HG02981 (cell line): ENCODE measurements around the gene CRX.
"Not testable (repeated sequence)": the region's sequence is repeated elsewhere in the genome, so short reads cannot be mapped to it uniquely, and the experiment has no call there.

Source experiments
- ATAC-seq: cut with Tn5 transposase; IDR thresholded peaks from one replicate; pipeline ENCODE4 v1.9.1; 2021; ENCODE audit warnings: mild to moderate bottlenecking, moderate library complexity; ENCODE audit not compliant: unreplicated experiment

CRX gene

DNA sequence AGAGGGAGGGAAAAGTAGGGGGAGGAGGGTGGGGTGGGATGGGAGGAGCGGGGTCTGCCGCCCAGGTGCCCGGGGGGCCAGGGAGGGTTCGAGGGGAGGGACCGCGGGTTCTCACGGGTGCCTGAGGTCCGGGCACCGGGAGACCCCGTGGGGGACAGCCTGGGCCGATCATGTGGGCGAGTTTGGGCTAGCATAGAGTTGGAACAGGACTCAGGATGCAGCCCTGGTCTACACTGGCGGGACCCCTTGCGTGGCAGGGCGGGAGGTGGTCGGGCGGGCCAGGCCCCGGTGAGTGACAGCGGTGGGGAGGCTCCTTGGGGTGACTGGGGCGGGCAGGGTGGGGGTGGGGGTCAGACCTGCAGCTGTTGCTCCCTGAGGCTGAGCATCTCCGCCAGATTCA, 18.6 kb upstream of the CRX start:
- not testable (repeated sequence) for ATAC-seq

- not testable (repeated sequence) for ATAC-seq
Observed at GRCh38 chr19:47803671-47804070, 18.1 kb upstream of the CRX start.

- not testable (repeated sequence) for ATAC-seq
Observed at GRCh38 chr19:47804451-47804850, 17.3 kb upstream of the CRX start, which contains the start of gene TPRX1. Gene TPRX1, minus strand, starts transcription at chr19:47804551. Its CDS starts 12 bp downstream, at chr19:47804539.

DNA sequence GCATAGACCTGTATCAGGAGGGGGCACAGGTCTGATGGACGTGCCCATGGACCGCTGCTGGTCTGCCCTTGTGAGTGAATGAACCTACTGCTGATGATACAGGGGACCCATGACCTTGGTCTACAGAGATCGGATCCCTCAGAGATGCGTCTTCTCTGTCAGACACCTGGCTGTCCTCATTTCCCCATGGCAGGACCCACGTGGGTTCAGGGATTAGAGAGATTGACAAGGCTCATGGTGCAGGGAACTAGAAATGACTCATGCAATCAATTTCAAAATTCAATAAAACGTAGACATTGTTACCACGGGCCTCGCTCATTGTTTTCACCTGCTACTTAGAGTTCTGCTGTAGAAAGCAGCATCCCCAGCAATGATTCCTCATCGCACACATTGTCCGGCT, 16.4 kb upstream of the CRX start:
- ATAC-seq = no peak

- ATAC-seq = no peak
Observed at GRCh38 chr19:47806435-47806834, 15.3 kb upstream of the CRX start.

- no peak for ATAC-seq
Observed at GRCh38 chr19:47813304-47813994, 8.3 kb upstream of the CRX start.

- no peak for ATAC-seq
Observed at GRCh38 chr19:47813995-47814328, 7.8 kb upstream of the CRX start.

GRCh38 chr19:47816270-47816669, 5.5 kb upstream of the CRX start:
- not testable (repeated sequence) for ATAC-seq

- ATAC-seq = not testable (repeated sequence)
Observed at GRCh38 chr19:47818221-47818620, 3.5 kb upstream of the CRX start.

GRCh38 chr19:47819858-47820257, 1.9 kb upstream of the CRX start:
- ATAC-seq = no peak

DNA sequence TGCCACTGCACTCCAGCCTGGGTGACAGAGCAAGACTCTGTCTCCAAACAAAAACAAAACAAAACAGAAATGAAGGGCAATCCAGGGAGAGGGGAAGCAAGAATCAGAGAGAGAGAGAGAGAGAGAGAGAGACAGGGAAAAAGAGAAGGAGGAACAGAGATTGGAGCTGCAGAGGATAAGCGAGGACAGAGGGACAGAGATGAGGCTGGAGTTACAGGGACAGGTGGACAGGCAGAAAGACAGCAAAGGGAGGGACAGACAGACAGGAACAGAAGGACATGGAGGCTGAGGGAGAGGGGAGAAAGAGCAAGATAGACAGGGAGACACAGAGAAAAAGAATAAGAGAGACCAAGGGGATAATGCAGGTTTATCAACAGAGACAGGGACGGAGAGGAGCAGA, 1.3 kb upstream of the CRX start:
- no peak for ATAC-seq

DNA sequence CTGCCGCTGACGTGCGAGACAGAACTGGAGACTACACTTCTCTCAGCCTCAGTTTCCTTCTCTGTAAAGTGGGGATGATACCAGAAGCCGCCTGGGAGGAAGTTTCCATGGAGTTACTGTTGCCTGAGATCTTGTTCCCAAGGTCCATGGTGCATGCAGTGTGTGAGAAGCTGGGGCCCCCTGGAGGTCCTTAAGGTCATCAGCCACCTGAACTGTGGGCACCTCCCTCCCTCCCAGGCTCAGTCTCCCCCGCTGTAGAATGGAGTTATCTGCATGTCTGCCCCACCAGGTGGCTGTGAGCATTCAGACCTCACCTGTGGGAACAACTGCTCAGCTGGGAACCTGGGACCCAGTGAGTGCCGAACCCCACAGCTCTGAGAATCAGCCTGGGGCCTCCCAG, 2.7 kb downstream of the CRX start:
- no peak for ATAC-seq

DNA sequence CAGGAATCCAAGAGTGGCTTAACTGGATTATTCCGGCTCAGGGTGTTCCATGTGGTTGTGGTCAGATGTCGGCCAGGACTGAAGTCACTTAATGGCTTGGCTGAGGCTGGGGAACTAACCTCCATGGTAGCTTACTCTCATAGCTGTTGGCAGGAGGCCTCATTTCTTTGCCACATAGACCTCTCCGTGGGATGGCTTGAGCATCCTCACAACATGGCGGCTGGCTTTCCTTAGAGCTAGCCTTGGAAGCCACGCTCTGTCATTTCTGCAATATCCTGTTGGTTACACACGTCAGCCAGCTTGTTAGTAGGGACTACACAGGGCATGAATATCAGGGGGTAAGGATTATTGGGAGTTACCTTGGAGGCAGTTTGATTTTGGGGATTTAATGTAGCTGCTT, 5.1 kb downstream of the CRX start:
- no peak for ATAC-seq

DNA sequence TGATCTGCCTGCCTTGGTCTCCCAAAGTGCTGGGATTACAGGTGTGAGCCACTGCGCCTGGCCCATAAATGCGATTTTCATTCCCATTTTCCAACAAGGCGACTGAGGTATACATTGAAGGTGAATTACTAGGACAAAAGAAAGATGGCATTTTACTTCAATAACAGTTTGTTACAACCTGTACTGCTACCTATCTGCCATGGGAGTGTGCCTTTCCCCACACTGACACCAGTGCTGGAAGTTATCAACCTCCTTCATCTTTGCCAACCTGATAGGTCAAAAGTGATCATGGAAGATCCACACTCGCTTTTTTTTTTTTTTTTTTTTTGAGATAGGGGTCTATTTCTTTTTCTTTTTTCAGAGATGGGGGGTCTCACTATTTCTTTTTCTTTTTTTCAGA, 11.0 kb downstream of the CRX start:
- no peak for ATAC-seq

DNA sequence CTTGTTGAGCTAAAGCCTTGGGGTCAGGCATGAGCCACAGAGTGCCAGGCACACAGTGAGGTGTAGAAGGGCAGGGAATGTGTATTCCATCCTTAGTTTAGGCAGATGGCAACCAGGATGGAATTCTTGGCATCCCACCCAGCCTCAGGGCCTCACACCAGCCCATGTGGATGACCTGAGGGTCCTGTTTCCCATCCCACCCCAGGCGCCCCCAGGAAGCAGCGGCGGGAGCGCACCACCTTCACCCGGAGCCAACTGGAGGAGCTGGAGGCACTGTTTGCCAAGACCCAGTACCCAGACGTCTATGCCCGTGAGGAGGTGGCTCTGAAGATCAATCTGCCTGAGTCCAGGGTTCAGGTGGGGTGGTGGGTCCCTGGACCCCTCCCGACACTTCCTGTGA, 14.3 kb downstream of the CRX start:
- no peak for ATAC-seq

- ATAC-seq = no peak
Observed at GRCh38 chr19:47839411-47839810, 17.7 kb downstream of the CRX start.

- no peak for ATAC-seq
Observed at GRCh38 chr19:47839913-47840312, 18.2 kb downstream of the CRX start.

DNA sequence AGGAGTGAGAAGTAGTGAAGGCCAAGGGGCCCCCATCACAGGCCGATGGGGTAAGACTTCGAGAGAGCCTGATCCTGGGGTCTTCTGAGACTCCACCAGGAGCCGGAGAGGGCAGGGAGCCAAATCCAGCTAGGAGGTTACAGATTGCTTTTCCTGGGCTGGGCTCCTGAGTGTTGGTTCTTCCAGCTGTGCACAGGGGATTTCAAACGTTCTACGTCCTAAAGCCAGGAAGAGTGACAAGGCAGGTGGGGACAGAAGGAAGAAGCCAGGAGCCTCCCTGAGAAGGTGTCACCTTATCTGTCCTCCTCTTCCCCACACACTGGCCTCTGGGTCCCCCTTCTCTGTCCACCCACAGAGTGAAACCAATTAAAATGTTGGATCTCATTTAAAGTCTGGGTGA, 21.2 kb downstream of the CRX start:
- no peak for ATAC-seq

- no peak for ATAC-seq
Observed at GRCh38 chr19:47848425-47848822, 26.7 kb downstream of the CRX start.

DNA sequence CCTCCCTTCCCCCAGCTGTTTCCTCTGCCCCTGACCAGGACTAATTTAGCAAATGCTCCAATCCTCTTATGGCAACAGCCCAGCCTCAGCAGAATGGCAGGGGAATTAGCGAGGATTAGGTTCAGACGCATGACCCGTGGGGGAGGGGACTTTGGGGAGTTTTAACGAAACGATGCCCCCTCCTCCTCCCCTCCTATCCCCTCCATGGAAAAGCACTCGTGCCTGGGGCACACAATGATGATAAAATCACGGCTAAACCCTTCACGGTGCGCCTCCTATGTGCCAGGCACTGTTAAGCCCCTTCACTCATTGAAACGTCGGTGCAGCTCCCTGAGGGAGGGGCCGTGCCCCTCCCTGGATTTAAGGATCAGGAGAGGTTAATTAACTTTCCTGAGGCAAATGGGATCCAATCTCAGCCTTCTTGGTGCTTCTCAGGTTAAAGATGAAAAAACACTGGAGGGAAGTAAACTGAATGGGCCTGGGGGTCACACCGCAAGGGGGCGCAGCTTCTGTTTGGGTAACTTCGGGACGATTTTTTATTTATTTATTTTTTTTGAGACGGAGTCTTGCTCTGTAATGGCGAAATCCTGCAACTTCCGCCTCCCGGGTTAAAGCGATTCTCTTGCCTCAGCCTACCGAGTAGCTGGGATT, 27.2 kb downstream of the CRX start:
- no peak for ATAC-seq

- ATAC-seq = no peak
Observed at GRCh38 chr19:47853003-47853402, 31.3 kb downstream of the CRX start.

GRCh38 chr19:47854459-47854858, 32.7 kb downstream of the CRX start:
- no peak for ATAC-seq

DNA sequence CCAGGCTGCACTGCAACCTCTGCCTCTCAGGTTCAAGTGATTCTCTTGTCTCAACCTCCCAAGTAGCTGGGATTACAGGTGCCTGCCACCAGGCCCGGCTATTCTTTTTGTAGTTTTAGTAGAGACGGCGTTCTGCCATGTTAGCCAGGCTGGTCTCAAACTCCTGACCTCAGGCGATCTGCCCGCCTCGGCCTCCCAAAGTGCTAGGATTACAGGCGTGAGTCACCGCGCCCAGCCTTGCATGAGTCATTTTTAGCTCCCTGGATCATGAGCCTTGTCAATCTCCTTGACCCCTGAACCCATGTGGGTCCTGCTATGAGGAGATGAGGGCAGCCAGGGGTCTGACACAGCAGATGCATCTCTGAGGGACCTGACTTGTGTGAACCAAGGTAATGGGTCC, 36.5 kb downstream of the CRX start:
- not testable (repeated sequence) for ATAC-seq
